HG03521 (cell line): ENCODE data around the gene KLK14.

Experiments
- ATAC-seq: cut with Tn5 transposase; IDR thresholded peaks from one replicate; pipeline ENCODE4 v1.9.1; 2021; ENCODE audit warnings: mild to moderate bottlenecking, moderate library complexity; ENCODE audit not compliant: unreplicated experiment

The KLK14 gene, protein sequence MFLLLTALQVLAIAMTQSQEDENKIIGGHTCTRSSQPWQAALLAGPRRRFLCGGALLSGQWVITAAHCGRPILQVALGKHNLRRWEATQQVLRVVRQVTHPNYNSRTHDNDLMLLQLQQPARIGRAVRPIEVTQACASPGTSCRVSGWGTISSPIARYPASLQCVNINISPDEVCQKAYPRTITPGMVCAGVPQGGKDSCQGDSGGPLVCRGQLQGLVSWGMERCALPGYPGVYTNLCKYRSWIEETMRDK

DNA sequence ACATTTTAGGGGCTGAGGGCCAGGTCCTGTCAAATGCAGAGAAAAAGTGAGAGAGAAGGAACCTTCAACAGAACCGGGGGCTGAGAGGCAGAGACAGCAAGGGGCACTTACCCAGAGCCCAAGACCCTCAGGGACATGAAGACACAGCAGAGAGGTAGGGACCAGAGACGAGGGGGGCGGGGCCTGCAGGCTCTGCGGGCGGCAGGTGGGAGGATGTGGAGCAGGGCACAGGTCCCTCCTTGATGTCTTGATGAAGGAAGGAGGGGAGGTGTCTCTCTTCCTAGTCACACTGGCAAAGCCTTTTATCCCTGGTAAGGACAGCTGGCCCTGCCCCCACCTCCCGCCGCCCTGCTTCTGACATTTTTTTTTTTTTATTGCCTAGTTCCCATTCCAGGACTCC lies at the start of gene KLK14:
Gene KLK14, minus strand, starts transcription at position 277 of the 400 bp plus-strand sequence. Its CDS starts 273 bp downstream, at position 4.
- ATAC-seq: no peak

- ATAC-seq: no peak
These were observed 49.3 kb upstream of the KLK14 start for GRCh38 chr19:51131780-51132680.

DNA sequence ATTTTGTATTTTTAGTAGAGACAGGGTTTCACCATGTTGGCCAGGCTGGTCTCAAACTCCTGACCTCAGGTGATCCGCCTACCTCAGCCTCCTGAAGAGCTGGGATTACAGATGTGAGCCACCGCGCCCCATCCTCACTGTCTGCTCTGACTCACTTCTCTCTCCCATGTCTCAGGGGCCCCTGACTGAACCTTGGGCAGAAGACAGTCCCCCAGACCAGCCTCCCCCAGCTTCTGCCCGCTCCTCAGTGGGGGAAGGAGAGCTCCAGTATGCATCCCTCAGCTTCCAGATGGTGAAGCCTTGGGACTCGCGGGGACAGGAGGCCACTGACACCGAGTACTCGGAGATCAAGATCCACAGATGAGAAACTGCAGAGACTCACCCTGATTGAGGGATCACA lies 47.0 kb upstream of the KLK14 start:
- no peak for ATAC-seq

DNA sequence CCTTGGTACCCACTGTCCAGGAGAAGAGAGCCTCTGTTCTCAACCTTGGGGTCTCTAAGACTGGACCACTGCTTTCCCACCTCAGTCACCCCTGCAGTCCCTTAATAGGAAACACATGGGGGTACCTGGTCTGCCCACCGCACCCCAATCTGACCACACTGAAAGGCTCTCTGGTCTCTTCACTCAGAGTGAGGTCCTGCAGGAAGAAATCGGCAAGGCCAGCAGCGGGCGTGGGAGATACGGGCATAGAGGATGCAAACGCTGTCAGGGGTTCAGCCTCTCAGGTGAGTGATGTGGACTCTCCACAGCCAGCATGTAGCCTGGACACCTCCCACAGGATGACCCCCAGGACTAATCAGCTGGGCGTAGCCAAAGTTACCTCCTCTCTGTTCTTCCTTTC lies 45.5 kb upstream of the KLK14 start:
- no peak for ATAC-seq

- ATAC-seq: no peak
These were observed 45.1 kb upstream of the KLK14 start for GRCh38 chr19:51127755-51128154.

DNA sequence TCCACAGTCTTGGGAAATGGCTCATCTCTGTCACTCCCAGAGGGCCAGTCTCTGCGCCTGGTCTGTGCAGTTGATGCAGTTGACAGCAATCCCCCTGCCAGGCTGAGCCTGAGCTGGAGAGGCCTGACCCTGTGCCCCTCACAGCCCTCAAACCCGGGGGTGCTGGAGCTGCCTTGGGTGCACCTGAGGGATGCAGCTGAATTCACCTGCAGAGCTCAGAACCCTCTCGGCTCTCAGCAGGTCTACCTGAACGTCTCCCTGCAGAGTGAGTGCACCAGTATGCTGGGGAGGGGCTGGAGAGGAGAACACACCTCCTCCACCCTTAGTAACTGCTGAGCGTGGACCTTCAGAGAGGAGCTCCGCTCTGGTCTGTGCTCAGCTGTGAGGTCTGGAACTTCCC lies 44.3 kb upstream of the KLK14 start:
- ATAC-seq: no peak

DNA sequence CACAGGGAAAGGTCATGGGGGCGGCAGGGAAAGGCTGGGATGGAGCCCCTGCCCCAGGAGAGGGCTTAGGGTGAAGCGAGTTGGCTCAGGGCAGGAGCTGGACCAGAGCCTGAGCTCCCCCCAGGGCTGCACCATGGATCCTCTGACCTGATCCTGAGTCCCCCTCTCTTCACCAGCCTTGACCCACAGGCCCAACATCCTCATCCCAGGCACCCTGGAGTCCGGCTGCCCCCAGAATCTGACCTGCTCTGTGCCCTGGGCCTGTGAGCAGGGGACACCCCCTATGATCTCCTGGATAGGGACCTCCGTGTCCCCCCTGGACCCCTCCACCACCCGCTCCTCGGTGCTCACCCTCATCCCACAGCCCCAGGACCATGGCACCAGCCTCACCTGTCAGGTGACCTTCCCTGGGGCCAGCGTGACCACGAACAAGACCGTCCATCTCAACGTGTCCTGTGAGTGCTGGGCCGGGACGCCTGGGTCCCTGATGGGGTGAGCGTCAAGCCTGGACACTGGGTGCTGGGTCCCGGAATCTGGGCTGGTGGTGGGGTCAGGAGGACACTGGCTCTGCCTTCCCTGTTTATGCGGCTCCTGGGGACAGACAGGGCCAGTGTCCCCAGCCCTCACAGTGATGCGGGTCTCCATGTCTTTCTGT lies 42.9 kb upstream of the KLK14 start:
- no peak for ATAC-seq

DNA sequence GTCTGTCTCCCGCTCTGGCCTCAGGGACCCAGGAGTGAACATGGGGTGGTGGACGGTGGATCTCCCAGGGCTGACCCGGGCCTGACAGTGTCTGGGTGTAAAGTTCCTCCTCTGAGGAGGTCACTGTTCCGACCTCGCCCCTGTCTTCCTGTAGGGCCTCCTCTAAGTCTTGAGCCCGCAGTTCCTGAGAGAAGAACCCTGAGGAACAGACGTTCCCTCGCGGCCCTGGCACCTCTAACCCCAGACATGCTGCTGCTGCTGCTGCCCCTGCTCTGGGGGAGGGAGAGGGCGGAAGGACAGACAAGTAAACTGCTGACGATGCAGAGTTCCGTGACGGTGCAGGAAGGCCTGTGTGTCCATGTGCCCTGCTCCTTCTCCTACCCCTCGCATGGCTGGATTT lies 42.0 kb upstream of the KLK14 start, which contains the start of gene SIGLEC9:
Gene SIGLEC9, plus strand, starts transcription at position 178 of the 400 bp plus-strand sequence. Its CDS starts 69 bp downstream, at position 247.
- ATAC-seq: no peak

- no peak for ATAC-seq
These were observed 41.5 kb upstream of the KLK14 start for GRCh38 chr19:51124216-51124615.

DNA sequence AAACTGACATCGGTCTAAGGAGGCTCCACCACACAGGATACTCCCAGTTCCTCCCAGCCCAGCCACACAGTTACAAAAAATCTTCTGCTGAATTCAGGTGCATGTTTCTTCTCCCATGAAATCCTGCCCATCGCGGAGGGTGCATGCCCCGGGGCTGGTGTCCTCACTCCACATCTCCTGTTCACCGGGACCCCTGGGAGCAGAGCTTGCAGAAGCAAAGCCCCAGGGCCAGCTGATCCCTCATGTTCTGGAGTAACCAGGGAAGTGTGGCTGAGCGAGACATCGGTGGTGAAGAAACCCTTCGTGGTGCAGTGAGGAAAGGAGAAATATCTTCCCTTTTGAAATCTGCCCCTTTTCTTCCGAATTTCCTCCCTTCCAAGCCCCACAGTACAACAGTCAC lies 41.1 kb upstream of the KLK14 start:
- no peak for ATAC-seq

GRCh38 chr19:51123381-51123800 lies 40.7 kb upstream of the KLK14 start:
- ATAC-seq: no peak

- no peak for ATAC-seq
These were observed 39.7 kb upstream of the KLK14 start for GRCh38 chr19:51122112-51122981.

GRCh38 chr19:51121257-51121656 lies 38.6 kb upstream of the KLK14 start:
- ATAC-seq: no peak

DNA sequence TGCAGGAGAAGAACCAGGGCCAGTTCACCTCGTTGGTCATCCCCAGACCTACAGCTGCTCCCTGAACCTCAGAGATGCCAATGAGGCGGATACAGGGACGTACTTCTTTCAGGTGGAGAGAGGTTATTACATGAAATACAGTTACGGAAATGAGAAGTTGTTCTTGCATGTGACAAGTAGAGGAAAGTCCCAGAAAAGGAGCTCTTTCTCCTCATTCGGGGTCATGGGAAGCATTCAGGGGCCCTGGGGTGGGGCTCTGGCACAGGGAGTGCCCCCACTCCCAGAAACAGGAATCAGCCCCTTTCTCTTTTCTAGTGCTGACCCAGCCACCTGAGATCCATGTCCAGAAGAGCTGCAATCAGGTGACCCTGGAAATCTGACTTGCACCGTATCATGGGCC lies 37.5 kb upstream of the KLK14 start:
- ATAC-seq: no peak

DNA sequence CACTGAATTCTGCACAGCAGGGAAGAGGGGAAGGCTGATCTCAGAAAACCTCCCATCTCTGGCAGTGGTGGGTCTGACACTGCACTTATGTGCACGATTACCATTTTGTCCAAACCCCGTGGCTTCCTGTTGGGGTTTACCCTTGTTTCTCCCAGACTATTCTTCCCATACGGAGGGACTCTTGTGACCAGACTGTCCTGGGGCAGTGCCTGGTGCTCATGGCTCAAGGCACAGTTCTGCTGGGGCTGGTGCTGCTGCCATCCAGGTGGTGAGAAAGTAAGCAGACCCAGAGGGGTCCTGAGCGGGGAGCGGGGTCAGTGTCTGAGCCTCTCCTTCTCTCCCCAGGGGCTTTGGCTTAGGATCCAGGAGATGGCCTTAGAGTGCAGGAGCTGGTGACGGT lies 36.9 kb upstream of the KLK14 start:
- ATAC-seq: no peak

- ATAC-seq: no peak
These were observed 36.4 kb upstream of the KLK14 start for GRCh38 chr19:51119101-51119500.

- ATAC-seq: no peak
These were observed 34.1 kb upstream of the KLK14 start for GRCh38 chr19:51116736-51117286.

DNA sequence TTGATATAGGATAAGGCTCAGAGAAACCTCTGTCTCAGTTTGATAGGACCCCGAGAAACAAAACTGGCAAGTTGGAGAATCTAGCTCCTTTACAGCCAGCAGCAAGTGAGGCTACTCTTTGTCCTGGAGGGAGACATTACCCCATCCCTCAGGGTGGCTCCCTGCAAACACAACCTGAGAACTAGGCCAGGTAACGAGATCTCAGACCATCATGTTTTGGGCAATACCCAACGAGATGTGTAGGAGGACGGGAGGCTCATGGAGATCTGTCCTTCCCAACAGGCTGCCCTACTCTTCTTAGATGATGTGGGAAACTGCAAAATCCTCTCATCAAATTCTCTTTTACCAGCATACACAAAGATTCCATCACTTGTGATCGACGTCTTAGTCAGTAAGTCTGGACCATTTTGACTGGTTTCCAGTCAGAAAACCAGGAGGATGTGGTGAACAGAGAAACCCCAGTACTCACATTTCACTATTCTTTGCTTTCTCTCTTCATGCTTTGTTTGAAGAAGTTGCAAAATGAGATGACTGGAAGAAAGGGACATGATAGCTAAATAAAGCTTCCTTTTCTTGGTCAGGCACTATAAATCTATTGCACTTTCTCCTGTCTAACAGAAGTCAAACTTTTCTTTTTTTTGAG lies 31.5 kb upstream of the KLK14 start:
- no peak for ATAC-seq

DNA sequence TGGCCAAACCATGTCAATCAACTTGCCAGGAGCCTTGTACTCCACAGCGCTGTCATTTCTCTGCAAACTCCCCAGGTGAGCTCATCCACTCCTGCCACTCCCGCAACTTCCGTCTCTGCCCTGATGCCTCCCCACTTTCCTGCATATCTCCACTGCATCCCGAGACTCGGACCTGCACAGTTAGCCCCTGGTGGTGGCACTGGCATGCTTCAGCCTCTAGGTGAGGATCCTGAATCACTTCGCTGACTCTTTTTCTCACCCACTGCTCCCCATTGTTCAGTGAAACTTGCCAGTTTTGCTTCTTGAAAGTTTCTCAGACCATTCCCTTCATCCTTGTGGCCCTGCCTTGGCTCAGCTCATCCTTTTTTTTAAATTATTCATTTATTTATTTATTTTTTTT lies 28.9 kb upstream of the KLK14 start:
- ATAC-seq: no peak

DNA sequence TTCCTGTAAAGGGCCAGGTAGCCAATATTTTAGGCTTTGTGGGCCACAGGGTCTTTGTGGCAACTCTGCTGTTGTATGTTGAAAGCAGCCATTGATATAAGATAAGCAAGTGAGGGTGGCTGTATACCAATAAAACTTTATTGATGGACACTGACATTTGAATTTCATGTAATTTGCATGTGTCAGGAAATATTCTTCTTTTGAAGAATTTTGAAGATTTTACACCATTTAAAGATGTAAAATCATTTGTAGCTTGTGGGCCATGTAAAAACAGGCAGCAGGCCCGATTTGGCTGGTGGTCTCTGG lies 27.9 kb upstream of the KLK14 start:
- no peak for ATAC-seq
